Stimulated activated CD4-positive, alpha-beta T cell treated with anti-CD3 and anti-CD28 coated beads, Interleukin-2, amount 100 ng/mL, for 4 hours (primary cell): ENCODE results near the gene ADAMTS20.

Source experiments
- DNase-seq: peaks from one replicate; pipeline ENCODE4 v3.0.0-alpha.2; 2020; ENCODE audit warnings: low read depth

Gene ADAMTS20

GRCh38 chr12:43482311-43483085 lies 69.5 kb downstream of the ADAMTS20 start:
- DNase-seq, result no peak

- DNase-seq, result no peak
These were observed 71.4 kb downstream of the ADAMTS20 start for GRCh38 chr12:43480591-43480990.

- DNase-seq, result no peak
These were observed 89.3 kb downstream of the ADAMTS20 start for GRCh38 chr12:43462741-43463140.

- DNase-seq, result no peak
These were observed 89.9 kb downstream of the ADAMTS20 start for GRCh38 chr12:43462080-43462479.

- no peak for DNase-seq
These were observed 92.7 kb downstream of the ADAMTS20 start for GRCh38 chr12:43459285-43459684.

GRCh38 chr12:43453761-43454160 lies 98.2 kb downstream of the ADAMTS20 start:
- DNase-seq, result no peak

GRCh38 chr12:43444940-43445564 lies 107.0 kb downstream of the ADAMTS20 start:
- DNase-seq, result peak; percentile 19

- no peak for DNase-seq
These were observed 115.4 kb downstream of the ADAMTS20 start for GRCh38 chr12:43436597-43436996.

GRCh38 chr12:43434614-43435013 lies 117.4 kb downstream of the ADAMTS20 start:
- DNase-seq, result no peak

- no peak for DNase-seq
These were observed 123.9 kb downstream of the ADAMTS20 start for GRCh38 chr12:43428088-43428600.

GRCh38 chr12:43425361-43425760 lies 126.6 kb downstream of the ADAMTS20 start:
- DNase-seq, result no peak

GRCh38 chr12:43416981-43417380 lies 135.0 kb downstream of the ADAMTS20 start:
- DNase-seq, result no peak

GRCh38 chr12:43407816-43408645 lies 144.0 kb downstream of the ADAMTS20 start:
- no peak for DNase-seq

- no peak for DNase-seq
These were observed 145.2 kb downstream of the ADAMTS20 start for GRCh38 chr12:43406801-43407200.

- DNase-seq, result no peak
These were observed 149.6 kb downstream of the ADAMTS20 start for GRCh38 chr12:43402436-43402835.

- DNase-seq, result no peak
These were observed 150.9 kb downstream of the ADAMTS20 start for GRCh38 chr12:43401096-43401495.

GRCh38 chr12:43396671-43397070 lies 155.3 kb downstream of the ADAMTS20 start:
- DNase-seq, result no peak

- no peak for DNase-seq
These were observed 159.9 kb downstream of the ADAMTS20 start for GRCh38 chr12:43392116-43392515.

GRCh38 chr12:43381879-43382278 lies 170.1 kb downstream of the ADAMTS20 start:
- DNase-seq, result no peak

GRCh38 chr12:43378448-43378847 lies 173.6 kb downstream of the ADAMTS20 start:
- DNase-seq, result no peak

- no peak for DNase-seq
These were observed 181.7 kb downstream of the ADAMTS20 start for GRCh38 chr12:43370263-43370662.

- no peak for DNase-seq
These were observed 188.9 kb downstream of the ADAMTS20 start for GRCh38 chr12:43362910-43363694.
